Panc1 (cell line): ENCODE results near the gene PAX5. TPM values are rescaled to one million over a fixed set of nuclear protein-coding genes. Genes with fewer than 3 reads are reported as not detected.

ENCODE experiments used
- ATAC-seq: fragments of 200-7000 bp; cut with Tn5 transposase; 2 replicates; pipeline ENCODE4 v1.9.1; 2020; ENCODE audit warnings: mild to moderate bottlenecking, moderate library complexity
- BruUV-seq: library from RNA; stranded (reverse); fragments of 400-500 nt; replicated peaks from 2 replicates; lab custom pipeline; 2021; lab: Mats Ljungman, UMichigan
- CTCF ChIA-PET: fragments of 300-600 bp; sonication (Branson Sonifier 250); formaldehyde crosslinking; loops from one replicate; lab custom pipeline; 2022; ENCODE audit warnings: antibody characterized with exemption; lab: Charles Lee
- POLR2A ChIA-PET: fragments of 300-600 bp; sonication (Branson Sonifier 250); formaldehyde crosslinking; loops from one replicate; lab custom pipeline; 2022; ENCODE audit warnings: antibody characterized with exemption; lab: Charles Lee
- DNase-seq: peaks from one replicate; pipeline ENCODE4 v3.0.0-alpha.2; 2010; ENCODE audit warnings: low read depth, low spot score
- H3K27ac ChIP-seq: 2 replicates; pipeline ENCODE4 v1.5.1; 2011; ENCODE audit warnings: mild to moderate bottlenecking, low read length, inconsistent platforms
- H3K27me3 ChIP-seq: fragments of 200-500 bp; sonication (Bioruptor generic); 2 replicates; pipeline ENCODE4 v1.6.0; 2014; ENCODE audit warnings: low read length, inconsistent platforms; ENCODE audit not compliant: control insufficient read depth, insufficient read depth
- H3K36me3 ChIP-seq: fragments of 200-500 bp; sonication (Bioruptor generic); 2 replicates; pipeline ENCODE4 v1.5.1; 2014; ENCODE audit warnings: inconsistent platforms, mild to moderate bottlenecking, low read length, moderate library complexity; ENCODE audit not compliant: control insufficient read depth, insufficient read depth
- H3K4me1 ChIP-seq: 2 replicates; pipeline ENCODE4 v1.5.1; 2011; ENCODE audit warnings: inconsistent platforms, mild to moderate bottlenecking, low read length, moderate library complexity; ENCODE audit not compliant: control insufficient read depth, insufficient read depth
- H3K4me3 ChIP-seq, 2 experiments: 2 replicates each; pipeline ENCODE4 v1.5.1; 2011 to 2012; ENCODE audit warnings: low read depth in 2 of 2, low read length in 2 of 2, mild to moderate bottlenecking in 2 of 2, inconsistent platforms in 1 of 2, moderate library complexity in 1 of 2
- H3K9me3 ChIP-seq: fragments of 200-500 bp; sonication (Bioruptor generic); 2 replicates; pipeline ENCODE4 v1.5.1; 2014; ENCODE audit warnings: low read depth, mild to moderate bottlenecking, inconsistent platforms, low read length, moderate library complexity; ENCODE audit not compliant: control insufficient read depth, insufficient read depth
- CTCF ChIP-seq: fragments of 450-650 bp; IDR thresholded peaks from 2 replicates; pipeline ENCODE4 v1.5.1; 2017; ENCODE audit warnings: mild to moderate bottlenecking
- POLR2AphosphoS5 ChIP-seq: IDR thresholded peaks from 2 replicates; pipeline ENCODE4 v1.6.1; 2012; ENCODE audit warnings: mild to moderate bottlenecking, low read depth, low read length, moderate library complexity
- REST ChIP-seq, 2 experiments: IDR thresholded peaks; 2 replicates each; pipeline ENCODE4 v1.6.1; 2011 to 2012; ENCODE audit warnings: low read depth in 2 of 2, control low read depth in 1 of 2, low read length in 1 of 2, mild to moderate bottlenecking in 1 of 2, moderate library complexity in 1 of 2; ENCODE audit not compliant: insufficient read depth in 1 of 2
- SIN3A ChIP-seq: IDR thresholded peaks from 2 replicates; pipeline ENCODE4 v1.6.1; 2012; ENCODE audit warnings: low read depth, mild to moderate bottlenecking, low read length, moderate library complexity, borderline replicate concordance; ENCODE audit not compliant: insufficient read depth
- TCF7L2 ChIP-seq: IDR thresholded peaks from 2 replicates; pipeline ENCODE4 v1.6.1; 2011; ENCODE audit warnings: mild to moderate bottlenecking, low read depth, low read length, inconsistent platforms
- in situ Hi-C: cut with HindIII; loops from 2 replicates; pipeline ENCODE4 v1.10.0; 2016; ENCODE audit warnings: low sequenced_read_pairs, low pct_unique_long_range_greater_than_20kb
- intact Hi-C: fragments of 100-400 bp; cut with micrococcal nuclease; formaldehyde crosslinking; loops from one replicate; pipeline ENCODE4 v1.10.0; 2022; ENCODE audit not compliant: unreplicated experiment
- total RNA-seq: library from RNA; stranded (reverse); gene quantifications from one replicate; pipeline ENCODE4 v1.2.1, GENCODE V29; 2021; ENCODE audit not compliant: unreplicated experiment

Gene PAX5
- total RNA-seq, 1 experiment from 2014 or later: 0.39 TPM

GRCh38 chr9:37025071-37025822 lies 8.8 kb downstream of the PAX5 start:
- BruUV-seq: no TSS peak
- ChIA-PET POLR2A (interaction anchor here (0.6 kb wide), 1 partner anchor 280 kb away, joined by 3 read pairs; no protein-coding TSS in a partner anchor), CTCF (interaction anchor here (0.5 to 0.7 kb wide), 2 partner anchors 27 to 232 kb away, joined by 5 to 10 read pairs; no protein-coding TSS in a partner anchor)
- Histone ChIP-seq H3K4me1 (peaks cover 28% of the 10 kb centered on the region), H3K36me3 (no peaks in the 10 kb centered on the region; the same call in 1 of the 2 replicates), H3K4me3 (peak overlapping the region; percentile 43 to 54), H3K27me3 (peaks cover 79% of the 10 kb centered on the region), H3K9me3 (no peaks in the 10 kb centered on the region), H3K27ac (no peak overlapping the region)
- DNase-seq (no peak), ATAC-seq (no peak)
- TF ChIP-seq POLR2AphosphoS5 (no peak), CTCF (no peak), TCF7L2 (no peak), REST (IDR thresholded peaks at IDR 0.05; ENCODE audit: insufficient read depth in 1 of 2, low read depth in 2 of 2, low read length in 1 of 2) (no peak; a peak in 1 of 4 replicates), SIN3A (no peak)
- in situ Hi-C loops: no loop called here
- intact Hi-C loops: no loop called here

- ChIA-PET POLR2A (no interaction called here), CTCF (no interaction called here)
- Histone ChIP-seq H3K4me1 (no peaks in the 10 kb centered on the region), H3K27me3 (peaks cover 72% of the 10 kb centered on the region), H3K36me3 (no peaks in the 10 kb centered on the region; the same call in 1 of the 2 replicates), H3K27ac (no peak overlapping the region), H3K4me3 (no peak overlapping the region), H3K9me3 (no peaks in the 10 kb centered on the region)
- no peak for TF ChIP-seq TCF7L2
- TF ChIP-seq REST (IDR thresholded peaks at IDR 0.05; ENCODE audit: insufficient read depth in 1 of 2, low read depth in 2 of 2, low read length in 1 of 2): no peak
- TF ChIP-seq SIN3A: no peak
- TF ChIP-seq CTCF: no peak
- no peak for TF ChIP-seq POLR2AphosphoS5
- intact Hi-C loops (no loop called here), in situ Hi-C loops (no loop called here)
- BruUV-seq: no TSS peak
- no peak for ATAC-seq
- DNase-seq: no peak
Observed at GRCh38 chr9:37017546-37017945, 16.5 kb downstream of the PAX5 start.
